Liver (tissue), 9 donors: Measurements from ENCODE around the gene PARD3. TPM values are rescaled to one million over a fixed set of nuclear protein-coding genes. Genes with fewer than 3 reads are reported as not detected.

Source experiments
- DNase-seq: peaks from one replicate; pipeline ENCODE4 v3.0.0-alpha.2; 2017; ENCODE audit warnings: low spot score
- H3K27ac ChIP-seq, 2 donors: one replicate each; pipeline ENCODE4 v1.7.0; 2013; ENCODE audit warnings: inconsistent platforms in 2 of 2, low read length in 2 of 2, control low read depth in 1 of 2, low read depth in 1 of 2, mild to moderate bottlenecking in 1 of 2
- H3K27me3 ChIP-seq, 4 donors: one replicate each; pipeline versions ENCODE4 v1.6.1 to v1.7.0; 2013; ENCODE audit warnings: low read length in 3 of 4, inconsistent platforms in 1 of 4, mild to moderate bottlenecking in 1 of 4, moderate library complexity in 1 of 4; ENCODE audit not compliant: control insufficient read depth in 4 of 4, insufficient read depth in 4 of 4
- H3K36me3 ChIP-seq, 4 donors: one replicate each; pipeline versions ENCODE4 v1.6.1 to v1.7.0; 2013; ENCODE audit warnings: low read length in 3 of 4, mild to moderate bottlenecking in 3 of 4, low read depth in 1 of 4, moderate library complexity in 1 of 4; ENCODE audit not compliant: control insufficient read depth in 4 of 4, insufficient read depth in 3 of 4
- H3K4me1 ChIP-seq, 4 donors: one replicate each; pipeline versions ENCODE4 v1.6.1 to v1.7.0; 2013; ENCODE audit warnings: low read length in 3 of 4, mild to moderate bottlenecking in 3 of 4, moderate library complexity in 1 of 4; ENCODE audit not compliant: control insufficient read depth in 4 of 4, insufficient read depth in 4 of 4
- H3K4me3 ChIP-seq, 3 donors: one replicate each; pipeline versions ENCODE4 v1.6.1 to v1.7.0; 2013; ENCODE audit warnings: low read length in 3 of 3, control low read depth in 1 of 3, low read depth in 1 of 3, mild to moderate bottlenecking in 1 of 3
- H3K9ac ChIP-seq, 2 donors: one replicate each; pipeline ENCODE4 v1.7.0; 2013; ENCODE audit warnings: low read length in 2 of 2, mild to moderate bottlenecking in 2 of 2, moderate library complexity in 2 of 2, control low read depth in 1 of 2, low read depth in 1 of 2
- H3K9me3 ChIP-seq, 4 donors: one replicate each; pipeline versions ENCODE4 v1.6.1 to v1.7.0; 2013; ENCODE audit warnings: low read length in 3 of 4; ENCODE audit not compliant: control insufficient read depth in 4 of 4
- ATF3 ChIP-seq: IDR thresholded peaks from 2 replicates; pipeline ENCODE4 v1.6.1; 2016; ENCODE audit warnings: antibody characterized with exemption
- CTCF ChIP-seq: fragments of 150-350 bp; IDR thresholded peaks from 2 replicates; pipeline ENCODE4 v1.5.1; 2017; ENCODE audit warnings: improper control_type of control experiment, low read depth, low read length; ENCODE audit not compliant: missing input control
- EGR1 ChIP-seq, 2 donors: IDR thresholded peaks; 2 replicates each; pipeline ENCODE4 v1.6.1; 2016 to 2018; ENCODE audit warnings: antibody characterized with exemption in 2 of 2, low read depth in 2 of 2
- FOXA1 ChIP-seq: IDR thresholded peaks from 2 replicates; pipeline ENCODE4 v1.6.1; 2016; ENCODE audit warnings: antibody characterized with exemption
- FOXA2 ChIP-seq: IDR thresholded peaks from 2 replicates; pipeline ENCODE4 v1.6.1; 2016; ENCODE audit warnings: antibody characterized with exemption
- GABPA ChIP-seq, 2 donors: IDR thresholded peaks in 1 of 2; conservative IDR thresholded peaks in 1 of 2; 2 replicates each; pipeline ENCODE4 v1.6.1; 2016; ENCODE audit warnings: antibody characterized with exemption in 2 of 2, mild to moderate bottlenecking in 1 of 2, moderate library complexity in 1 of 2
- HNF4A ChIP-seq, 2 donors: conservative IDR thresholded peaks; 2 replicates each; pipeline ENCODE4 v1.6.1; 2016; ENCODE audit warnings: antibody characterized with exemption in 2 of 2, mild to moderate bottlenecking in 2 of 2
- HNF4G ChIP-seq: IDR thresholded peaks from 2 replicates; pipeline ENCODE4 v1.6.1; 2016; ENCODE audit warnings: antibody characterized with exemption
- JUND ChIP-seq, 2 donors: IDR thresholded peaks; 2 replicates each; pipeline ENCODE4 v1.6.1; 2016; ENCODE audit warnings: antibody characterized with exemption in 2 of 2
- MAX ChIP-seq: IDR thresholded peaks from 2 replicates; pipeline ENCODE4 v1.6.1; 2016; ENCODE audit warnings: antibody characterized with exemption
- NR2F2 ChIP-seq: IDR thresholded peaks from 2 replicates; pipeline ENCODE4 v1.6.1; 2016; ENCODE audit warnings: antibody characterized with exemption
- RAD21 ChIP-seq, 2 donors: IDR thresholded peaks; 2 replicates each; pipeline ENCODE4 v1.6.1; 2016; ENCODE audit warnings: antibody characterized with exemption in 2 of 2, mild to moderate bottlenecking in 2 of 2
- REST ChIP-seq: IDR thresholded peaks from 2 replicates; pipeline ENCODE4 v1.6.1; 2016; ENCODE audit warnings: antibody characterized with exemption, mild to moderate bottlenecking
- SP1 ChIP-seq: IDR thresholded peaks from 2 replicates; pipeline ENCODE4 v1.6.1; 2018; ENCODE audit warnings: antibody characterized with exemption, mild to moderate bottlenecking
- TAF1 ChIP-seq: conservative IDR thresholded peaks from 2 replicates; pipeline ENCODE4 v1.6.1; 2016; ENCODE audit warnings: antibody characterized with exemption, mild to moderate bottlenecking
- YY1 ChIP-seq: IDR thresholded peaks from 2 replicates; pipeline ENCODE4 v1.6.1; 2016; ENCODE audit warnings: antibody characterized with exemption, mild to moderate bottlenecking
- ZBTB33 ChIP-seq: IDR thresholded peaks from 2 replicates; pipeline ENCODE4 v1.6.1; 2016; ENCODE audit warnings: antibody characterized with exemption
- whole genome bisulfite sequencing: extraction: QIAGEN DNeasy Blood & Tissue Kit; methylation state at CpG from one replicate; pipeline ENCODE4 v1.1.7; 2013; 5-methylcytosine and 5-hydroxymethylcytosine counted together
- polyA plus RNA-seq, 2 donors: library from polyadenylated mRNA; stranded (reverse) in 1 of 2; unstranded in 1 of 2; fragments of 200-250 nt in 1 of 2; fragments of >200 nt in 1 of 2; fragmentation: Nextera tagmentation in 1 of 2; extraction: Ambion mirVana in 1 of 2; gene quantifications; one replicate each; pipeline versions ENCODE4 v1.2.1 to v1.2.3, GENCODE V29; 2013 to 2015
- total RNA-seq, 2 donors: library from RNA; depleted of rRNA; stranded (reverse); fragments of >200 nt; gene quantifications; one replicate each; pipeline ENCODE4 v1.2.3, GENCODE V29; 2014
- donor health status: healthy.
- donor health status: healthy.
- donor health status: healthy.
- donor health status: healthy.
- donor health status: healthy.

Gene PARD3
- total and polyA plus RNA-seq, 4 donors: 12.3 to 43.8 (median 13.5) TPM

- WGBS: 98% methylated on average over 3 of the region's 3 CpGs
- no peaks in the 10 kb centered on the region for H3K27me3 ChIP-seq
- no peak for DNase-seq
- H3K4me1 ChIP-seq: peaks cover 0 to 13% (median 11%) of the 10 kb centered on the region in 4 donors
- H3K9me3 ChIP-seq: no peaks in the 10 kb centered on the region
- no peak for TF ChIP-seq TAF1
- no peak for TF ChIP-seq JUND (IDR thresholded peaks at IDR 0.05)
- TF ChIP-seq ZBTB33: no peak
- TF ChIP-seq NR2F2: no peak
- no peak for TF ChIP-seq ATF3
- TF ChIP-seq FOXA1: no peak
- no peak for TF ChIP-seq SP1
- TF ChIP-seq HNF4G: no peak
- TF ChIP-seq RAD21 (IDR thresholded peaks at IDR 0.05): no peak
- no peak for TF ChIP-seq YY1
- no peak for TF ChIP-seq MAX
- TF ChIP-seq FOXA2: no peak
- TF ChIP-seq GABPA (IDR thresholded peaks at IDR 0.05 in 1 of 2, conservative IDR thresholded peaks at IDR 0.05 in 1 of 2): no peak
- no peak for TF ChIP-seq CTCF
- no peak for TF ChIP-seq EGR1 (IDR thresholded peaks at IDR 0.05; ENCODE audit: low read depth in 2 of 2)
- TF ChIP-seq HNF4A (conservative IDR thresholded peaks at IDR 0.05): no peak
- no peak for TF ChIP-seq REST
- H3K27ac ChIP-seq: no peak overlapping the region
- H3K36me3 ChIP-seq: no peaks in the 10 kb centered on the region
- H3K4me3 ChIP-seq: no peak overlapping the region
- H3K9ac ChIP-seq: no peak overlapping the region
Observed at GRCh38 chr10:34186745-34187144, 628.4 kb downstream of the PARD3 start.

- TF ChIP-seq GABPA (IDR thresholded peaks at IDR 0.05 in 1 of 2, conservative IDR thresholded peaks at IDR 0.05 in 1 of 2): no peak
- TF ChIP-seq HNF4A (conservative IDR thresholded peaks at IDR 0.05): peak; percentile 8 to 16
- Histone ChIP-seq H3K4me1 (peaks cover 0 to 13% (median 11%) of the 10 kb centered on the region in 4 donors), H3K9me3 (no peaks in the 10 kb centered on the region), H3K9ac (no peak overlapping the region), H3K27ac (no peak overlapping the region), H3K27me3 (no peaks in the 10 kb centered on the region), H3K4me3 (no peak overlapping the region), H3K36me3 (no peaks in the 10 kb centered on the region)
- WGBS: 52% methylated on average over 7 of the region's 7 CpGs
- no peak for DNase-seq
Observed at GRCh38 chr10:34185998-34186397, 629.1 kb downstream of the PARD3 start.
